Right forelimb (tissue), 1 donor: ENCODE data around the gene RSU1.

Experiments
- DNase-seq: peaks from one replicate; pipeline ENCODE4 v3.0.0-alpha.2; 2018

RSU1 gene

DNA sequence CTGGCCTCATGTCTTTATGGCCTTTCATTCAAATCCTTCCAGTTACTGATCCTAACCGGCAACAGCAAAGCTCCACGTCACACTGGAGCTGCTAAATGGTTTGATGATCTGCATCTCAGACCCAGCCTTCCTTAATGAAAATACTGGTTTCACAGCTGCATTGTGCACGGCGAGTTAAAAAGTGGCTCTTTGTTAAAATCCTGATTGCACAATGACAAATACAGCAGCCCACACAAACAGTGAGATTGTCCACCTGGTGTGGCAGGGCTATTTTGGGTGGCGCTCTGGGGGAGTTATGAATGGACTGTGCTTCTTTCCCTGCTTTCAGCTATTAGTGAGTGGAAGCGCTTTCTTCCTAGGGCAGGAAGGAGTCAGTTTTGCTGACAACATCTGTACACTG, 232.1 kb downstream of the RSU1 start:
- DNase-seq: no peak

DNA sequence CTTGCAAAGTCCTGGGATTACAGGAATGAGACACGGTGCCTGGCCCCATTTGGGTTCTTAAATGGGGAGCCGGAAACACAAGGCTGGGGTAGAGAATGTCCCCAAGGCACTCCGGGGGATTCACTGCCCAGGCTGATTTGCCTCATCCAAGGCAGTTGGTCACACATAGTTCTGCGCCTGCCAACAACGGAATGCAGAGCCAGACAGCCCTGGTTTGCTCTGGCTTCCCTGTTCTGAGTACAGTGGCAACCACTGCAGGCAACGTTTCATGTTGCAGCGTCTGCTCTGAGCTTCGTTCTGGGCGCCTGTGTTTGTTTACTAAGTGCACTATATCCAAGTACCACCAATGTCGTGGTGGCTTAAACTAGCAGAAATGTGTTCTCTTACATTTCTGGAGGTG, 233.8 kb downstream of the RSU1 start:
- no peak for DNase-seq

GRCh38 chr10:16581202-16581601, 236.0 kb downstream of the RSU1 start:
- no peak for DNase-seq

DNA sequence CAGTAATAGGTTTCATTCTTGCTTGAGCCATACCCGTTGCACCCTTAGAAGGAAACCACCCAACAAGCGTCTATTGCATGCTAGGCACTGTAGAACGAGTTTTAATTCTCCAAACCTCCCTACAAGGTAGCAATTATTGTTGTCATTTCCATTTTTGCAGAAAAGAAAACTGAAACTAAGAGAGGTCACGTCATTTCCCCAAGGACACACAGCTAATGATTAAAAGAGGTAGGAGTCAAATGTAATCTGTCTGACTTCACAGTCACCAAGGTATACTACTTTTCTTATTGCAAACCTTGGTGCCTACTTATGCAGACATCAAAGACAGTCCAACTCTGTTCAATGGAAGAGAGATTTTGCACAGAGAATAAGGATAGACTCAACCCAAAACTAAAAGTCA, 246.5 kb downstream of the RSU1 start:
- no peak for DNase-seq

- DNase-seq: no peak
These were observed 250.9 kb downstream of the RSU1 start for GRCh38 chr10:16566202-16566805.

DNA sequence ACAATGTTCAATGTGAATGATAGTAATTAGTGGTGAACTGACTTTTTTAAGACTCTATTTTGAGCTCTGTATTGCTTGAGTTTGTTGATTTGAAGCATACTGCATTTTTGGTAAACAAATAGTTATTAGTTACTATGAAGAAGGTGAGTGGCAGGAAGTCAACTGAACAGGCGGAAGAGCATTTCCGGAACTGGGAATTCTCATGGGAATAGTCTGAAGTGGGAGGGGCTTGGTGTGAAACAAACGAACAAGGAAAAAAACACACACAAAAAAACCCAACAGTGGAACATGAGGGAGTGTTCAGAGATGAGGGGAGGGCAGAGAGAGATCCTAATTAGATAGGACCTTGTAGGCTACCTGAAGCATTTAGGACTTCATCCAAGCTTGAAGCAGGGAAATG, 251.6 kb downstream of the RSU1 start:
- DNase-seq: no peak

GRCh38 chr10:16562891-16563290, 254.3 kb downstream of the RSU1 start:
- DNase-seq: no peak

- no peak for DNase-seq
These were observed 257.9 kb downstream of the RSU1 start for GRCh38 chr10:16559236-16559773.

DNA sequence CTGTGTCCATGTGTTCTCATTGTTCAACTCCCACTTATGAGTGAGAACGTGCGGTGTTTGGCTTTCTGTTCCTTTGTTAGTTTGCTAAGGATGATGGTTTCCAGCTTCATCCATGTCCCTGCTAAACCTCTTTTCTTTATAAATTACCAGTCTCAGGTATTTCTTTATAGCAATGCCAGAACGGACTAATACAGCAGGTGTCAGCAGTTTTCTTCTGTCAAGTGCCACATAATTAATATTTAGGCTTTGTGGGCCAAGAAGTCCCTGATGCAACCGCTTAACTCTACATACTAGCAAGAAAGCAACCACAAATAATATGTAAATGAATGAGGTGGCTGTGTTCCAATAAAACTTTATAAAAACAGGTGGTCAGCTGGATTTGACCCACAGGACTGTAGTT, 269.3 kb downstream of the RSU1 start:
- DNase-seq: no peak

DNA sequence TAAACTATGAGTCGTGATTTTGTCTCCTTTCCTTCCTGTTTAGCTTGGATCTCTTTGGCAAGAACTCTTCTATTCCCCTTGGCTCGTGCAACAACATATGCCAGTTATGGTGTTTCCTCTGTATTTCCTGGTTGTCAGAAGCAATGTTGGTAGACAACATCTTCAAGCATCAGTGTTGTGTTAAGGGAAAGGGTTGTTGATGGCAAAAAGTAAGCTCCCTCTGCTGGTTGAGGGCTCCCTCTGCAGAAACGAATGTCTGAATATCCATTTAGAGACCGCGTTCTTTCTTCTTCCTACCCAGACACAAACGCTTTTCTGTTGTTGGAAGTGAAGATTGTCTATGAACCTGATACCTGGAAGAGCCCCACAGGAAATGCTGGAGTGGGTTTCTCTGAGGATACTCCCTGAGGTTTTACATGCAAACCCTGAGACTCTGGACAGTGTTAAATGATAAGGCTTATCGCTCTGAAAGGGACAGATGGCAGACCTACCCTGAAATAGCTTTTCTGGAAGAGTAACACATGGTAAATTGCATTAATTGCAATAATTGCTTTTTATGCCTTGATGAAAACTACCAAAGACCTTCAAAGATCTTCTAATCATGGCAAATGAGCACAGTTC, 272.0 kb downstream of the RSU1 start:
- DNase-seq: no peak

DNA sequence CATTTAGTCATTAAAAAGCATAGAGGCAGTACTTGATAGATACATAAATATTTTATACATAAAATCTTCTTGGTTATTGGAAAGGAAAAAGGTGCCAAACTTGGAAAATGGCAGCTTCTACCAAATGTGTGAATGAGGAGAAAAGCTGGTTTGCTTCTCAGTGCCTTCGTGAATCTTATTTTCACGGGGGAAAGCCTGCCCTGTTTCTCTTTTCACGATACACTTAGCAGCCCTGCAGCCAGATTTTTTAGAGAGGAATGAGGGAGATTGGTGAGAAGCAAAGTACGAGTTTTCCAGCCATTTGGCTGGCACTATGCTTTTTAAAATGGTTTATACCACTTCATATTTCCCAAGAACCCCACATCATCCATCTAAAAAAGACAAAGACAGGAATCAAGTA, 272.6 kb downstream of the RSU1 start:
- DNase-seq: no peak

DNA sequence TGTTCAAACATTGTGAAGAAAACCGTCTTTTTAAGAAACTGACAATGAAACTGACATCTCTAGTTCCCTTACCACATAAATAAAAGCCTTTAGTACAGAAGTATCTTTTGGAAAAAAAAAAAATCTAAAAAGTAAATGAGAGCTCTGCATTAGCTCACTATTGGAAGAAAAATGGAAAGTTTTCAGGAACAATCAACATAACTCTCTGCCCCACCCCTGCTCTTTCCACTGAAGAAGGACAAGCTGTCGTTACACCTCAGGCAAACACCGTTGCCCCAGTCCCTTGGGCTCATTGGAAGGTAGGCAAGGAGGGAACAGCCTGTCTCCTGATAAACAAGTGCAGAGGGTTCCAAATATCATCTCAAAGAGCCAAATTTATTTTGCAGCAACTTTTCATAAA, 273.1 kb downstream of the RSU1 start:
- no peak for DNase-seq
